ENCODE results near the gene CDHR1.

DNA sequence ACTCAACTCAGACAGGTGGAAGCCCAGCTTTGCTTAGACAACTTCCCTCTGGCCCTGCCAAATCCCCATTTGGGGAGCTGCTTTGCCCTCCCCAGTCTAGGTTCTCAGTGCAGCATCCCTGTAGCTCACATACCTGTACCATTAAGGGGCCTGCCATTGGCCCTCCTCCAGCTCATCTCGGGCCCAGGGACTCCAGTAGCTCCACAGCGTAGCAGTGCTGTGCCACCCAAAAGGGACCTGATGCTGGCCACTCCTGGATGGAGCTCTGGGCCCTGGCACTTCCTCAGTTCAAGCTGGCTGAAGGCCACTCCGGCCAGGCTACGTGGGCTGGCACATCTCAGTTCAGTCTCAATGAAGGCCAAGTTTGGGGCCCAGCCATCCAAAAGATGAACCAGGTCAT is 39.6 kb downstream of the CDHR1 start:
- TF ChIP-seq, protein P1, sequence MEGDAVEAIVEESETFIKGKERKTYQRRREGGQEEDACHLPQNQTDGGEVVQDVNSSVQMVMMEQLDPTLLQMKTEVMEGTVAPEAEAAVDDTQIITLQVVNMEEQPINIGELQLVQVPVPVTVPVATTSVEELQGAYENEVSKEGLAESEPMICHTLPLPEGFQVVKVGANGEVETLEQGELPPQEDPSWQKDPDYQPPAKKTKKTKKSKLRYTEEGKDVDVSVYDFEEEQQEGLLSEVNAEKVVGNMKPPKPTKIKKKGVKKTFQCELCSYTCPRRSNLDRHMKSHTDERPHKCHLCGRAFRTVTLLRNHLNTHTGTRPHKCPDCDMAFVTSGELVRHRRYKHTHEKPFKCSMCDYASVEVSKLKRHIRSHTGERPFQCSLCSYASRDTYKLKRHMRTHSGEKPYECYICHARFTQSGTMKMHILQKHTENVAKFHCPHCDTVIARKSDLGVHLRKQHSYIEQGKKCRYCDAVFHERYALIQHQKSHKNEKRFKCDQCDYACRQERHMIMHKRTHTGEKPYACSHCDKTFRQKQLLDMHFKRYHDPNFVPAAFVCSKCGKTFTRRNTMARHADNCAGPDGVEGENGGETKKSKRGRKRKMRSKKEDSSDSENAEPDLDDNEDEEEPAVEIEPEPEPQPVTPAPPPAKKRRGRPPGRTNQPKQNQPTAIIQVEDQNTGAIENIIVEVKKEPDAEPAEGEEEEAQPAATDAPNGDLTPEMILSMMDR (IDR thresholded peaks at IDR 0.05), result no peak
- TF ChIP-seq POLR2A (IDR thresholded peaks at IDR 0.05) (no peak), POLR2AphosphoS5 (IDR thresholded peaks at IDR 0.05) (no peak)
